RPMI8226 (cell line): ENCODE data around the gene ALDOB.

Experiments
- DNase-seq: peaks from one replicate; pipeline ENCODE4 v3.0.0-alpha.2; 2015

The ALDOB gene

GRCh38 chr9:101381833-101382342 lies 53.7 kb downstream of the ALDOB start:
- DNase-seq = no peak

GRCh38 chr9:101381118-101381517 lies 54.5 kb downstream of the ALDOB start:
- DNase-seq = no peak

- no peak for DNase-seq
These were observed 55.3 kb downstream of the ALDOB start for GRCh38 chr9:101380295-101380694.

- DNase-seq = no peak
These were observed 59.3 kb downstream of the ALDOB start for GRCh38 chr9:101376111-101376848.

GRCh38 chr9:101375546-101375945 lies 60.0 kb downstream of the ALDOB start:
- no peak for DNase-seq

- DNase-seq = no peak
These were observed 63.1 kb downstream of the ALDOB start for GRCh38 chr9:101372327-101373118.

GRCh38 chr9:101371813-101372212 lies 63.8 kb downstream of the ALDOB start:
- no peak for DNase-seq
